Thyroid gland (tissue), 4 donors: ENCODE results near the gene SLC22A12. TPM values are rescaled to one million over a fixed set of nuclear protein-coding genes. Genes with fewer than 3 reads are reported as not detected.

Source experiments
- DNase-seq, 2 donors: peaks; one replicate each; pipeline ENCODE4 v3.0.0-alpha.2; 2019
- H3K27ac ChIP-seq, 3 donors: fragments of 200-600 bp; sonication (generic); 1 replicate in 2 of 3; 2 replicates in 1 of 3; pipeline ENCODE4 v1.5.1; 2016 to 2019; ENCODE audit warnings: mild to moderate bottlenecking in 1 of 3, moderate library complexity in 1 of 3
- H3K27me3 ChIP-seq: fragments of 200-600 bp; sonication (generic); one replicate; pipeline ENCODE4 v1.5.1; 2019
- H3K36me3 ChIP-seq, 2 donors: fragments of 200-600 bp; sonication (generic); one replicate each; pipeline ENCODE4 v1.5.1; 2016 to 2019
- H3K4me1 ChIP-seq, 2 donors: fragments of 200-600 bp; sonication (generic); one replicate each; pipeline ENCODE4 v1.5.1; 2017 to 2019
- H3K4me3 ChIP-seq, 3 donors: fragments of 200-600 bp; sonication (generic); replicated peaks in 1 of 3; 1 replicate in 2 of 3; 2 replicates in 1 of 3; pipeline ENCODE4 v1.5.1; 2016; ENCODE audit warnings: mild to moderate bottlenecking in 1 of 3
- H3K9me3 ChIP-seq: fragments of 200-600 bp; sonication (generic); one replicate; pipeline ENCODE4 v1.5.1; 2017
- POLR2A ChIP-seq, 2 donors: fragments of 450-650 bp; IDR thresholded peaks; one replicate each; pipeline ENCODE4 v1.6.1; 2017; ENCODE audit warnings: antibody characterized with exemption in 2 of 2, mild to moderate bottlenecking in 2 of 2, moderate library complexity in 1 of 2
- WGBS, 2 donors: methylation state at CpG; one replicate each; pipeline ENCODE4 v1.1.5; 2017; 5-methylcytosine and 5-hydroxymethylcytosine counted together
- intact Hi-C: fragments of 100-400 bp; cut with DNase I; formaldehyde crosslinking; loops from one replicate; pipeline ENCODE4 v1.15.1; 2023
- total RNA-seq, 4 donors: library from RNA; depleted of rRNA; stranded (reverse); fragments of >200 nt; gene quantifications; one replicate each; pipeline ENCODE4 v1.2.3, GENCODE V29; 2016
- TF ChIP-seq, protein P1 (sequence below), 6 experiments: fragments of 200-600 bp in 3 of 6; fragments of 450-650 bp in 3 of 6; sonication (generic) in 3 of 6; IDR thresholded peaks; one replicate each; pipeline ENCODE4 v1.5.1; 2016 to 2019; ENCODE audit warnings: antibody characterized with exemption in 6 of 6, mild to moderate bottlenecking in 2 of 6, inconsistent platforms in 1 of 6, moderate library complexity in 1 of 6

The SLC22A12 gene
- total RNA-seq, 4 donors from 2014 or later: not detected

DNA sequence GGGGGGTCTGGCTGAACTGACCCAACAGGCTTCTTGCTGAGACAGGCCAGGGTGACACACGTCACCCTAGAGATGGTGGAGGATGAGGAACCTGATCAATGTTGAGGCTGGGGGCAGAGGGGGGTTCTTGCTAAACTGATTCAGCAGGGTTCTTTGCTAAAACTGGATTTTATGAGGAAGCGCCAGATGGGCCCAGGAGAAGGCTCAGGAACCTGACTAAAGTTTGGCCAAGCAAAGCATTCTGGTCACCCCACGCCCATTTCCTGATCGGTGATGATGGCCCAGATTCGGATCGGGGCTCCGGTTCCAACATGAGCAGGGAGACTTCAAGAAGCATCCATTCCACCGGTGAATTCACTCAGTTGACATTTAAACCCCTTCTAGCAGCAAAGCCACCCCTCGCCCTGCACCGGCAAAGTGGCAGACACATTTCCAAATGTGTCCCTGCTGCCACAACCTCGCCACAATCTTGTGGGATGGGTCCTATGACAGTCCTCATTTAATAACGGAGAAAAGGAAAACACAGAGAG is 34.2 kb upstream of the SLC22A12 start:
- H3K27me3 ChIP-seq: no peaks in the 10 kb centered on the region
- H3K4me1 ChIP-seq: peaks cover 10 to 33% of the 10 kb centered on the region in 2 donors
- DNase-seq: no peak
- WGBS, 2 donors: 88 to 93% methylated on average over 11 to 12 of the region's 12 CpGs
- H3K4me3 ChIP-seq: no peak overlapping the region
- intact Hi-C loops: no loop called here
- H3K27ac ChIP-seq: no peak overlapping the region
- no peaks in the 10 kb centered on the region for H3K9me3 ChIP-seq
- TF ChIP-seq POLR2A (IDR thresholded peaks at IDR 0.05): no peak
- TF ChIP-seq, protein P1, sequence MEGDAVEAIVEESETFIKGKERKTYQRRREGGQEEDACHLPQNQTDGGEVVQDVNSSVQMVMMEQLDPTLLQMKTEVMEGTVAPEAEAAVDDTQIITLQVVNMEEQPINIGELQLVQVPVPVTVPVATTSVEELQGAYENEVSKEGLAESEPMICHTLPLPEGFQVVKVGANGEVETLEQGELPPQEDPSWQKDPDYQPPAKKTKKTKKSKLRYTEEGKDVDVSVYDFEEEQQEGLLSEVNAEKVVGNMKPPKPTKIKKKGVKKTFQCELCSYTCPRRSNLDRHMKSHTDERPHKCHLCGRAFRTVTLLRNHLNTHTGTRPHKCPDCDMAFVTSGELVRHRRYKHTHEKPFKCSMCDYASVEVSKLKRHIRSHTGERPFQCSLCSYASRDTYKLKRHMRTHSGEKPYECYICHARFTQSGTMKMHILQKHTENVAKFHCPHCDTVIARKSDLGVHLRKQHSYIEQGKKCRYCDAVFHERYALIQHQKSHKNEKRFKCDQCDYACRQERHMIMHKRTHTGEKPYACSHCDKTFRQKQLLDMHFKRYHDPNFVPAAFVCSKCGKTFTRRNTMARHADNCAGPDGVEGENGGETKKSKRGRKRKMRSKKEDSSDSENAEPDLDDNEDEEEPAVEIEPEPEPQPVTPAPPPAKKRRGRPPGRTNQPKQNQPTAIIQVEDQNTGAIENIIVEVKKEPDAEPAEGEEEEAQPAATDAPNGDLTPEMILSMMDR (IDR thresholded peaks at IDR 0.05): no peak
- H3K36me3 ChIP-seq: no peaks in the 10 kb centered on the region

DNA sequence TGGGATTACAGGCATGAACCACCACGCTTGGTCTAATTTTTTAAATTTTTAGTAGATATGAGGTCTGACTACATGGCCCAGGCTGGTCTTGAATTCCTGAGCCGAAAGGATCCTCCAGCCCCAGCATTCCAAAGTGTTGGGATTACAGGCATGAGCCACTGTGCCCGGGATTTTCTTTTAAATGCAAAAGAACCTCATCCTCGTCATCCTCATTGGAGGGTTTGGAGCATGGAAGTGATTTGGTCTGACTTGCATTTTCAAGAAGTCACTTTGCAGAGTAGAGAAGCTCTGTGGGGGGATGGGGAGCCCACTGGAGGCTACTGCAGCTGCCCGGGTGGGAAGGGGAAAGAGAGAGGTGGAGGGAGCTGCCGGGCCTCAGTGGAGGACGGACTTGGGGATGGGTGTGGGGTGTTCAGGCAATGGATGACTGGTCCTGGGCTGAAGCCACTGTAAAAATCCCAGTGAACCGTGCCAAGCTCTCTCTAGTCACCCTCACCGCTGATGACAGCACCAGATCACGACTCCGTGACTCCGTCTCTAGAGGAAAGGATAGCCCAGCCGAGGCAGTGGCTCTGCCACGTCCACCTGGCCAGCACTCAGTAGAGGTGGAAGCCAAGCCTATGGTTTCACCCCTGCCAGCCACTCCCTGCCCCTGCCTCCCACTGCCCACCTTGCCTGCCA is 32.8 kb upstream of the SLC22A12 start:
- no peaks in the 10 kb centered on the region for H3K9me3 ChIP-seq
- no peak for TF ChIP-seq POLR2A (IDR thresholded peaks at IDR 0.05)
- TF ChIP-seq, protein P1 (IDR thresholded peaks at IDR 0.05): no peak
- DNase-seq: peak; percentile 58 to 64
- peak overlapping the region in 1 of 3 donors; percentile 4 for H3K27ac ChIP-seq
- WGBS, 2 donors: 46 to 48% methylated on average over 12 to 13 of the region's 14 CpGs
- H3K4me1 ChIP-seq: peaks cover 10 to 32% of the 10 kb centered on the region in 2 donors
- H3K36me3 ChIP-seq: no peaks in the 10 kb centered on the region
- no peak overlapping the region for H3K4me3 ChIP-seq
- intact Hi-C loops: no loop called here
- H3K27me3 ChIP-seq: no peaks in the 10 kb centered on the region

DNA sequence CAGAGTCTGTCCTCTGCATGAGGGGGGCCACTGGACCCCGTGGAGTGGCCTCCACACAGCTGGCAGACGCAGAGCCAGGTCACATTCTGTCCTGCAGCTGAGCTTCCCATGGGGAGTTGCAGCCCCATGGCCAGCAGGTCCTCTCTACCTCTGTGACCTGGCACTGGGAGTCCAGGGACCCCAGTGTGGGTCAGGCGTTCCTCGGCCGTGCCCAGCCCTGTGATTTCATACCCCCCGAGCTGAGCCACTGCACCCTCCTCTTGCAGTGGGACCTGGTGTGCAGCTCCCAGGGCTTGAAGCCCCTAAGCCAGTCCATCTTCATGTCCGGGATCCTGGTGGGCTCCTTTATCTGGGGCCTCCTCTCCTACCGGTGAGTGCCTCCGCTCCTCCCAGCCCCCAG is 32.2 kb upstream of the SLC22A12 start:
- intact Hi-C loops: no loop called here
- Histone ChIP-seq H3K27ac (peak overlapping the region in 1 of 3 donors; percentile 4), H3K36me3 (no peaks in the 10 kb centered on the region), H3K4me1 (peaks cover 6 to 26% of the 10 kb centered on the region in 2 donors), H3K4me3 (no peak overlapping the region), H3K9me3 (no peaks in the 10 kb centered on the region), H3K27me3 (no peaks in the 10 kb centered on the region)
- DNase-seq: no peak
- WGBS, 2 donors: 67 to 79% methylated on average over 3 to 5 of the region's 9 CpGs
- TF ChIP-seq POLR2A (IDR thresholded peaks at IDR 0.05): no peak
- TF ChIP-seq, protein P1 (IDR thresholded peaks at IDR 0.05): no peak

- TF ChIP-seq, protein P1 (IDR thresholded peaks at IDR 0.05): no peak
- TF ChIP-seq POLR2A (IDR thresholded peaks at IDR 0.05): no peak
- no peaks in the 10 kb centered on the region for H3K9me3 ChIP-seq
- no peak overlapping the region for H3K4me3 ChIP-seq
- DNase-seq: no peak
- no peaks in the 10 kb centered on the region for H3K27me3 ChIP-seq
- no peak overlapping the region for H3K27ac ChIP-seq
- intact Hi-C loops: no loop called here
- 88 to 89% methylated on average over 19 of the region's 19 CpGs for WGBS, 2 donors
- no peaks in the 10 kb centered on the region for H3K36me3 ChIP-seq
- H3K4me1 ChIP-seq: peaks cover 0 to 19% of the 10 kb centered on the region in 2 donors
Observed at GRCh38 chr11:64559351-64560138, 31.5 kb upstream of the SLC22A12 start.
